H1 (cell line): ENCODE measurements around the gene EEPD1. TPM values are rescaled to one million over a fixed set of nuclear protein-coding genes. Genes with fewer than 3 reads are reported as not detected.
A peak's percentile ranks its signal among the peaks of the same experiment; 100 is the strongest.

Experiments used
- CTCF ChIA-PET: fragments of 300-600 bp; sonication (Branson Sonifier 250); formaldehyde crosslinking; loops from one replicate; lab custom pipeline; 2021; ENCODE audit not compliant: partially characterized antibody; lab: Charles Lee
- POLR2A ChIA-PET: fragments of 300-600 bp; sonication (Branson Sonifier 250); formaldehyde crosslinking; loops from one replicate; lab custom pipeline; 2021; ENCODE audit warnings: inconsistent platforms; ENCODE audit not compliant: partially characterized antibody; lab: Charles Lee
- DNase-seq, 2 experiments: peaks; one replicate each; pipeline versions ENCODE4 v3.0.0 to v3.0.0-alpha.2; 2010 to 2022; ENCODE audit warnings: low spot score in 2 of 2, low read depth in 1 of 2, mixed read lengths in 1 of 2
- FAIRE-seq: peaks from 2 replicates; lab custom pipeline; 2011; peaks lifted over from hg19 to GRCh38; lab: Jason Lieb, UNC
- H2AFZ ChIP-seq: 2 replicates; pipeline ENCODE4 v1.8.1; 2012; ENCODE audit warnings: low read length, inconsistent platforms
- H2AK5ac ChIP-seq: 2 replicates; pipeline ENCODE4 v1.6.1; 2013; ENCODE audit warnings: low read depth, low read length
- H2BK120ac ChIP-seq: replicated peaks from 2 replicates; pipeline ENCODE3; 2013; ENCODE audit warnings: low read depth, low read length, inconsistent platforms
- H2BK12ac ChIP-seq: 2 replicates; pipeline ENCODE4 v1.6.1; 2013; ENCODE audit warnings: low read depth, low read length
- H2BK15ac ChIP-seq: 2 replicates; pipeline ENCODE4 v1.6.1; 2013; ENCODE audit warnings: low read length
- H2BK20ac ChIP-seq: 2 replicates; pipeline ENCODE4 v1.6.1; 2013; ENCODE audit warnings: low read length
- H2BK5ac ChIP-seq: 2 replicates; pipeline ENCODE4 v1.6.1; 2013; ENCODE audit warnings: low read depth, low read length
- H3K14ac ChIP-seq: 2 replicates; pipeline ENCODE4 v1.6.1; 2013; ENCODE audit warnings: inconsistent platforms; ENCODE audit not compliant: insufficient read length
- H3K18ac ChIP-seq: 2 replicates; pipeline ENCODE4 v1.6.1; 2013; ENCODE audit warnings: low read length; ENCODE audit errors: extremely low read depth
- H3K23ac ChIP-seq: 2 replicates; pipeline ENCODE4 v1.6.1; 2013; ENCODE audit warnings: inconsistent platforms; ENCODE audit not compliant: insufficient read length
- H3K23me2 ChIP-seq: 2 replicates; pipeline ENCODE4 v1.6.1; 2013; ENCODE audit warnings: low read depth, low read length
- H3K27ac ChIP-seq: 2 replicates; pipeline ENCODE4 v1.6.1; 2011; ENCODE audit warnings: low read depth, low read length, inconsistent platforms
- H3K27me3 ChIP-seq, 4 experiments: replicated peaks in 1 of 4; 1 replicate in 1 of 4; 2 replicates in 3 of 4; pipeline versions ENCODE4 v1.6.1 to v1.8.1; 2011 to 2013; ENCODE audit warnings: low read length in 3 of 4, mild to moderate bottlenecking in 3 of 4, inconsistent platforms in 2 of 4, mixed read lengths in 2 of 4, moderate library complexity in 1 of 4; ENCODE audit not compliant: control insufficient read depth in 3 of 4, insufficient read depth in 3 of 4; ENCODE audit errors: extremely low read depth in 1 of 4
- H3K36me3 ChIP-seq, 4 experiments: 2 replicates each; pipeline versions ENCODE4 v1.6.1 to v1.8.1; 2011 to 2013; ENCODE audit warnings: mild to moderate bottlenecking in 4 of 4, low read length in 3 of 4, moderate library complexity in 2 of 4, control low read depth in 1 of 4, inconsistent platforms in 1 of 4; ENCODE audit not compliant: insufficient read depth in 4 of 4, control insufficient read depth in 2 of 4
- H3K4ac ChIP-seq: replicated peaks from 2 replicates; pipeline ENCODE3; 2013; ENCODE audit warnings: low read length, low read depth, mixed read lengths, inconsistent platforms; ENCODE audit not compliant: insufficient read length
- H3K4me1 ChIP-seq, 4 experiments: replicated peaks in 1 of 4; 1 replicate in 1 of 4; 2 replicates in 3 of 4; pipeline versions ENCODE4 v1.6.1 to v1.8.1; 2011 to 2013; ENCODE audit warnings: low read length in 3 of 4, inconsistent platforms in 2 of 4, mixed read lengths in 1 of 4; ENCODE audit not compliant: insufficient read depth in 4 of 4, control insufficient read depth in 3 of 4
- H3K4me2 ChIP-seq, 2 experiments: 2 replicates each; pipeline versions ENCODE4 v1.6.1 to v1.8.1; 2011 to 2013; ENCODE audit warnings: low read depth in 2 of 2, low read length in 2 of 2, control low read depth in 1 of 2, inconsistent platforms in 1 of 2, mild to moderate bottlenecking in 1 of 2; ENCODE audit not compliant: insufficient read depth in 1 of 2
- H3K4me3 ChIP-seq, 4 experiments: fragments of 200-600, 300-600 bp in 1 of 4; sonication (generic), shearing (Covaris generic), sonication (Bioruptor Twin) in 1 of 4; 2 replicates each; pipeline versions ENCODE4 v1.5.1 to v1.8.1; 2011 to 2016; ENCODE audit warnings: low read length in 4 of 4, low read depth in 3 of 4, control low read depth in 2 of 4, inconsistent platforms in 2 of 4, mild to moderate bottlenecking in 2 of 4, mixed read lengths in 1 of 4, moderate library complexity in 1 of 4; ENCODE audit not compliant: insufficient read depth in 2 of 4; ENCODE audit errors: extremely low read depth in 1 of 4
- H3K56ac ChIP-seq: replicated peaks from 2 replicates; pipeline ENCODE3; 2013; ENCODE audit warnings: low read depth, mild to moderate bottlenecking, mixed read lengths, low read length, inconsistent platforms; ENCODE audit not compliant: insufficient read length
- H3K79me1 ChIP-seq: 2 replicates; pipeline ENCODE4 v1.6.1; 2013; ENCODE audit warnings: low read depth, low read length, control low read depth
- H3K79me2 ChIP-seq, 2 experiments: 2 replicates each; pipeline versions ENCODE4 v1.6.1 to v1.8.1; 2012 to 2013; ENCODE audit warnings: low read length in 2 of 2, mild to moderate bottlenecking in 2 of 2, inconsistent platforms in 1 of 2; ENCODE audit not compliant: insufficient read depth in 2 of 2, control insufficient read depth in 1 of 2
- H3K9ac ChIP-seq, 4 experiments: replicated peaks in 1 of 4; 1 replicate in 1 of 4; 2 replicates in 3 of 4; pipeline versions ENCODE4 v1.6.1 to v1.8.1; 2011 to 2013; ENCODE audit warnings: low read depth in 3 of 4, low read length in 3 of 4, control low read depth in 2 of 4, mild to moderate bottlenecking in 2 of 4, moderate library complexity in 2 of 4, inconsistent platforms in 1 of 4; ENCODE audit errors: extremely low read depth in 1 of 4
- H3K9me3 ChIP-seq, 2 experiments: 2 replicates each; pipeline versions ENCODE4 v1.6.1 to v1.8.1; 2012 to 2013; ENCODE audit warnings: mild to moderate bottlenecking in 2 of 2, moderate library complexity in 2 of 2, control low read depth in 1 of 2, inconsistent platforms in 1 of 2, low read depth in 1 of 2, low read length in 1 of 2, mixed read lengths in 1 of 2; ENCODE audit not compliant: insufficient read depth in 2 of 2
- H4K20me1 ChIP-seq, 2 experiments: replicated peaks in 1 of 2; 2 replicates each; pipeline versions ENCODE3 to v1.8.1; 2011 to 2013; ENCODE audit warnings: inconsistent platforms in 2 of 2, low read length in 2 of 2, mild to moderate bottlenecking in 1 of 2; ENCODE audit not compliant: insufficient read depth in 2 of 2, control insufficient read depth in 1 of 2
- H4K5ac ChIP-seq: 2 replicates; pipeline ENCODE4 v1.6.1; 2013; ENCODE audit warnings: low read length, low read depth, mixed read lengths, inconsistent platforms; ENCODE audit not compliant: insufficient read length
- H4K8ac ChIP-seq: 2 replicates; pipeline ENCODE4 v1.8.0; 2013; ENCODE audit warnings: mild to moderate bottlenecking, moderate library complexity, low read length, inconsistent platforms; ENCODE audit not compliant: insufficient read depth; ENCODE audit errors: extremely low read depth
- H4K91ac ChIP-seq: replicated peaks from 2 replicates; pipeline ENCODE3; 2013; ENCODE audit warnings: low read length, mixed read lengths, inconsistent platforms; ENCODE audit not compliant: insufficient read length
- BACH1 ChIP-seq: IDR thresholded peaks from 2 replicates; pipeline ENCODE4 v1.6.1; 2012; ENCODE audit warnings: low read length, improper control_type of control experiment
- CEBPB ChIP-seq: IDR thresholded peaks from 2 replicates; pipeline ENCODE4 v1.6.1; 2012; ENCODE audit warnings: low read depth, low read length
- CHD2 ChIP-seq: IDR thresholded peaks from 2 replicates; pipeline ENCODE4 v1.6.1; 2012; ENCODE audit warnings: low read length, improper control_type of control experiment
- JUND ChIP-seq: IDR thresholded peaks from 2 replicates; pipeline ENCODE4 v1.6.1; 2011; ENCODE audit warnings: mild to moderate bottlenecking, improper control_type of control experiment, low read length
- KDM4A ChIP-seq: IDR thresholded peaks from one replicate; pipeline ENCODE4 v1.7.1; 2012; ENCODE audit warnings: low read depth, mild to moderate bottlenecking, moderate library complexity, low read length, inconsistent platforms; ENCODE audit not compliant: severe bottlenecking
- RFX5 ChIP-seq: IDR thresholded peaks from 2 replicates; pipeline ENCODE4 v1.6.1; 2011; ENCODE audit warnings: low read depth, low read length, improper control_type of control experiment, borderline replicate concordance
- RNF2 ChIP-seq: fragments of 200-900, 300-1000 bp; sonication (generic); IDR thresholded peaks from 2 replicates; pipeline ENCODE4 v1.7.1; 2016; ENCODE audit warnings: borderline replicate concordance, low read depth, mild to moderate bottlenecking, antibody characterized with exemption, low read length; ENCODE audit not compliant: poor library complexity, severe bottlenecking; ENCODE audit errors: missing control alignments
- SRF ChIP-seq: IDR thresholded peaks from 2 replicates; pipeline ENCODE4 v1.6.1; 2011; ENCODE audit warnings: mild to moderate bottlenecking, low read depth, low read length, moderate library complexity
- TAF1 ChIP-seq: IDR thresholded peaks from 2 replicates; pipeline ENCODE4 v1.6.1; 2011; ENCODE audit warnings: mild to moderate bottlenecking, low read depth, low read length
- TCF12 ChIP-seq: IDR thresholded peaks from 2 replicates; pipeline ENCODE4 v1.6.1; 2011; ENCODE audit warnings: low read depth, mild to moderate bottlenecking, low read length
- WGBS, 2 experiments: shearing (Covaris generic) in 1 of 2; methylation state at CpG; one replicate each; pipeline versions ENCODE4 v1.1.6 to v1.1.7; 2013 to 2015; ENCODE audit warnings: low lambda C conversion rate in 2 of 2, mixed read lengths in 2 of 2, inconsistent platforms in 1 of 2, low coverage in 1 of 2, missing lambda C conversion rate in 1 of 2; ENCODE audit not compliant: insufficient replicate concordance in 2 of 2, insufficient coverage in 1 of 2, insufficient read length in 1 of 2; ENCODE audit errors: extremely low coverage in 1 of 2, missing lambda C conversion rate in 1 of 2; 5-methylcytosine and 5-hydroxymethylcytosine counted together
- polyA plus RNA-seq, 7 experiments: library from polyadenylated mRNA; depleted of rRNA in 3 of 7; stranded (reverse) in 5 of 7; unstranded in 2 of 7; fragments of >200 nt in 5 of 7; fragments of 200-250 nt in 2 of 7; gene quantifications; 1 replicate in 5 of 7; 2 replicates in 1 of 7; 4 replicates in 1 of 7; pipeline versions ENCODE4 v1.2.1 to v1.2.3, GENCODE V29; 2011 to 2013; ENCODE audit warnings: missing spikeins in 2 of 7, mixed read lengths in 2 of 7
- total RNA-seq: library from RNA; stranded (reverse); fragmentation: NEBNext Ultra II Directional; extraction: Animal tissue kit (Norgen Biotek cat#: 25700); gene quantifications from 2 replicates; pipeline ENCODE4 v1.2.1, GENCODE V29; 2021
- TF ChIP-seq, protein P1 (sequence below), 3 experiments: IDR thresholded peaks; 1 replicate in 2 of 3; 2 replicates in 1 of 3; pipeline versions ENCODE4 v1.5.1 to v1.6.1; 2011; ENCODE audit warnings: low read length in 3 of 3, mild to moderate bottlenecking in 3 of 3, inconsistent platforms in 2 of 3, low read depth in 1 of 3, moderate library complexity in 1 of 3; ENCODE audit not compliant: insufficient read depth in 1 of 3; ENCODE audit errors: control extremely low read depth in 1 of 3
- TF ChIP-seq, protein P2 (sequence below): IDR thresholded peaks from 2 replicates; pipeline ENCODE4 v1.6.1; 2012; ENCODE audit warnings: inconsistent platforms

EEPD1 gene
- total and polyA plus RNA-seq, 2 of the 8 experiments (the other 6 are each of a cell fraction or from before 2014, with no cell fraction given), result 3.1 to 7.8 TPM

- ChIA-PET POLR2A (no interaction called here), CTCF (interaction anchor here (3.9 to 11.1 kb wide), 3 partner anchors 8 to 325 kb away, joined by 24 to 80 read pairs (median 25); no protein-coding TSS in a partner anchor)
- Histone ChIP-seq H2BK20ac (no peak overlapping the region), H2AK5ac (no peak overlapping the region), H3K36me3 (no peaks in the 10 kb centered on the region), H3K4ac (no peak overlapping the region), H4K8ac (no peak overlapping the region), H4K5ac (no peak overlapping the region), H3K27ac (no peak overlapping the region), H2BK15ac (no peak overlapping the region), H3K4me1 (peaks cover 0 to 6% (median 0%) of the 10 kb centered on the region in 4 experiments; a peak in 2 of 7 replicates), H3K14ac (no peak overlapping the region), H4K91ac (no peak overlapping the region), H3K9ac (no peak overlapping the region), H2AFZ (no peak overlapping the region), H3K4me2 (no peak overlapping the region), H3K9me3 (no peaks in the 10 kb centered on the region), H3K23ac (no peak overlapping the region), H2BK120ac (no peak overlapping the region), H3K56ac (no peak overlapping the region), H2BK12ac (no peak overlapping the region), H3K23me2 (no peaks in the 10 kb centered on the region), H3K4me3 (no peak overlapping the region), H4K20me1 (no peaks in the 10 kb centered on the region), H3K79me1 (no peaks in the 10 kb centered on the region), H2BK5ac (no peak overlapping the region), H3K18ac (no peak overlapping the region), H3K27me3 (no peaks in the 10 kb centered on the region), H3K79me2 (no peaks in the 10 kb centered on the region)
- FAIRE-seq (no peak), DNase-seq (peak in 1 of 2 experiments; percentile 38)
- WGBS, 2 experiments, result 91% methylated on average over 8 of the region's 8 CpGs; no CpG with 5 or more reads in 1 of the 2 experiments
- TF ChIP-seq TAF1 (no peak), RFX5 (no peak), KDM4A (no peak), JUND (no peak), SRF (no peak), CEBPB (no peak), BACH1 (no peak), CHD2 (no peak), TCF12 (no peak), RNF2 (no peak)
- TF ChIP-seq, protein P1, sequence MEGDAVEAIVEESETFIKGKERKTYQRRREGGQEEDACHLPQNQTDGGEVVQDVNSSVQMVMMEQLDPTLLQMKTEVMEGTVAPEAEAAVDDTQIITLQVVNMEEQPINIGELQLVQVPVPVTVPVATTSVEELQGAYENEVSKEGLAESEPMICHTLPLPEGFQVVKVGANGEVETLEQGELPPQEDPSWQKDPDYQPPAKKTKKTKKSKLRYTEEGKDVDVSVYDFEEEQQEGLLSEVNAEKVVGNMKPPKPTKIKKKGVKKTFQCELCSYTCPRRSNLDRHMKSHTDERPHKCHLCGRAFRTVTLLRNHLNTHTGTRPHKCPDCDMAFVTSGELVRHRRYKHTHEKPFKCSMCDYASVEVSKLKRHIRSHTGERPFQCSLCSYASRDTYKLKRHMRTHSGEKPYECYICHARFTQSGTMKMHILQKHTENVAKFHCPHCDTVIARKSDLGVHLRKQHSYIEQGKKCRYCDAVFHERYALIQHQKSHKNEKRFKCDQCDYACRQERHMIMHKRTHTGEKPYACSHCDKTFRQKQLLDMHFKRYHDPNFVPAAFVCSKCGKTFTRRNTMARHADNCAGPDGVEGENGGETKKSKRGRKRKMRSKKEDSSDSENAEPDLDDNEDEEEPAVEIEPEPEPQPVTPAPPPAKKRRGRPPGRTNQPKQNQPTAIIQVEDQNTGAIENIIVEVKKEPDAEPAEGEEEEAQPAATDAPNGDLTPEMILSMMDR (IDR thresholded peaks at IDR 0.05; ENCODE audit: control extremely low read depth in 1 of 3, insufficient read depth in 1 of 3, low read depth in 1 of 3, low read length in 3 of 3), result no peak
- TF ChIP-seq, protein P2, sequence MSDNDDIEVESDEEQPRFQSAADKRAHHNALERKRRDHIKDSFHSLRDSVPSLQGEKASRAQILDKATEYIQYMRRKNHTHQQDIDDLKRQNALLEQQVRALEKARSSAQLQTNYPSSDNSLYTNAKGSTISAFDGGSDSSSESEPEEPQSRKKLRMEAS, result no peak
Measured at GRCh38 chr7:36310897-36311296, 157.8 kb downstream of the EEPD1 start.
